SU-DHL-6 (cell line): ENCODE measurements around the gene NPFFR1.

ENCODE experiments used
- CTCF ChIP-seq: fragments of 200-600 bp; sonication (generic); IDR thresholded peaks from one replicate; pipeline ENCODE4 v1.5.1; 2017; ENCODE audit warnings: antibody characterized with exemption, mild to moderate bottlenecking, low read length, moderate library complexity; ENCODE audit not compliant: insufficient read depth, poor library complexity, severe bottlenecking
- EZH2phosphoT487 ChIP-seq: fragments of 200-600 bp; sonication (generic), shearing (Covaris generic); conservative IDR thresholded peaks from 2 replicates; pipeline ENCODE4 v1.6.1; 2018; ENCODE audit warnings: mild to moderate bottlenecking, antibody characterized with exemption, low read length, moderate library complexity, mixed read lengths

- TF ChIP-seq CTCF (no peak), EZH2phosphoT487 (no peak)
Observed at GRCh38 chr10:70283071-70283444, 746 bp downstream of the NPFFR1 start.
